ENCODE results near the gene PLAAT1. TPM values are rescaled to one million over a fixed set of nuclear protein-coding genes. Genes with fewer than 3 reads are reported as not detected.

The PLAAT1 gene
- total RNA-seq, 4 donors from 2014 or later = 0.54 to 2.7 TPM; not detected in 2

DNA sequence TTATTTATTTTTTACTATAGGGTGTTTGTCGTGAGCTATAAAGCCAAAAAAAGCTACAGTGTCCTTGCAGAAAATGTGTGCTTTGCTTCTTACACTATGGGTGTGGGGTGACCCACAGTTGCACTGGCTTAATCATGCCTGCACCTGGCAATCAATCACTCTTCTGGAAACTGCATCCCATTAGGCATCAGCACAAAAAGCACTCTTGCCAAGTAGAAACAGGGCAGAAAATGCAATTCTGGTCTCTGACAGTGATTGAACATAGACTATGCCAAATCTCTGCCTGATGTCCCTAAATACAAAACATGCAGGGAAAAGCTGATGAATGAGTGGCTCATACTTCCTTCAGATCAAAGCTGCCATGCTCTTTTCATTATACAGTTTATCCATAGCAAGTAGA lies 30.4 kb upstream of the PLAAT1 start:
- Histone ChIP-seq H3K27ac (no peak overlapping the region), H3K4me1 (no peaks in the 10 kb centered on the region), H3K9me3 (no peaks in the 10 kb centered on the region), H3K27me3 (peaks cover 5% of the 10 kb centered on the region), H3K36me3 (no peaks in the 10 kb centered on the region), H3K4me3 (no peak overlapping the region)
- ATAC-seq = no peak
- TF ChIP-seq POLR2A (IDR thresholded peaks at IDR 0.05) (no peak), POLR2AphosphoS5 (IDR thresholded peaks at IDR 0.05) (no peak), EP300 (IDR thresholded peaks at IDR 0.05) (no peak)
- TF ChIP-seq, protein P1, sequence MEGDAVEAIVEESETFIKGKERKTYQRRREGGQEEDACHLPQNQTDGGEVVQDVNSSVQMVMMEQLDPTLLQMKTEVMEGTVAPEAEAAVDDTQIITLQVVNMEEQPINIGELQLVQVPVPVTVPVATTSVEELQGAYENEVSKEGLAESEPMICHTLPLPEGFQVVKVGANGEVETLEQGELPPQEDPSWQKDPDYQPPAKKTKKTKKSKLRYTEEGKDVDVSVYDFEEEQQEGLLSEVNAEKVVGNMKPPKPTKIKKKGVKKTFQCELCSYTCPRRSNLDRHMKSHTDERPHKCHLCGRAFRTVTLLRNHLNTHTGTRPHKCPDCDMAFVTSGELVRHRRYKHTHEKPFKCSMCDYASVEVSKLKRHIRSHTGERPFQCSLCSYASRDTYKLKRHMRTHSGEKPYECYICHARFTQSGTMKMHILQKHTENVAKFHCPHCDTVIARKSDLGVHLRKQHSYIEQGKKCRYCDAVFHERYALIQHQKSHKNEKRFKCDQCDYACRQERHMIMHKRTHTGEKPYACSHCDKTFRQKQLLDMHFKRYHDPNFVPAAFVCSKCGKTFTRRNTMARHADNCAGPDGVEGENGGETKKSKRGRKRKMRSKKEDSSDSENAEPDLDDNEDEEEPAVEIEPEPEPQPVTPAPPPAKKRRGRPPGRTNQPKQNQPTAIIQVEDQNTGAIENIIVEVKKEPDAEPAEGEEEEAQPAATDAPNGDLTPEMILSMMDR (IDR thresholded peaks at IDR 0.05) = no peak
- 67 to 90% methylated on average over 1 of the region's 1 CpG for WGBS, 2 donors (ENCODE audit: low coverage in 1 of 2)

DNA sequence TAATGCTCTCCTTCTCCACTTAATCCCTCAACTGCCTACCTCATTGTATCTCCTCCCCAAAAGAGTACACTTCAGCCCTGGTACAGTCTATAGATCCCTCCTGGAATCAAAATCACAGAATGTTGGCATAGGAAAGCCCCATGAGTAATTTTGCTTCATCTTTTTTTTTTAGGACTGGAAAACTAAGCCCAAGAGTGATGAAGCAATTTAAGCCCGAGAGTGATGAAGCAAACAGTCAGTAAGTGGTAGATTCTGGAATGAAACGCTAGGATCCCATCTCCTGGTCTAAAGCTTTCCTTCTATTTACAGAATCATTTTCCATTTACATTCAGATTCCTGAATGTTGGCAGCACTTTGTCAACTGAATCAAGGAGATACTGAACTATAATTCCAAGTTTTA lies 29.8 kb upstream of the PLAAT1 start:
- WGBS, 2 donors (ENCODE audit: low coverage in 1 of 2) = 51 to 57% methylated on average over 2 of the region's 2 CpGs
- Histone ChIP-seq H3K27me3 (peaks cover 5% of the 10 kb centered on the region), H3K4me1 (no peaks in the 10 kb centered on the region), H3K27ac (no peak overlapping the region), H3K9me3 (no peaks in the 10 kb centered on the region), H3K36me3 (no peaks in the 10 kb centered on the region), H3K4me3 (no peak overlapping the region)
- ATAC-seq = no peak
- TF ChIP-seq, protein P1 (IDR thresholded peaks at IDR 0.05) = no peak
- TF ChIP-seq POLR2A (IDR thresholded peaks at IDR 0.05) = no peak
- TF ChIP-seq EP300 (IDR thresholded peaks at IDR 0.05) = no peak

DNA sequence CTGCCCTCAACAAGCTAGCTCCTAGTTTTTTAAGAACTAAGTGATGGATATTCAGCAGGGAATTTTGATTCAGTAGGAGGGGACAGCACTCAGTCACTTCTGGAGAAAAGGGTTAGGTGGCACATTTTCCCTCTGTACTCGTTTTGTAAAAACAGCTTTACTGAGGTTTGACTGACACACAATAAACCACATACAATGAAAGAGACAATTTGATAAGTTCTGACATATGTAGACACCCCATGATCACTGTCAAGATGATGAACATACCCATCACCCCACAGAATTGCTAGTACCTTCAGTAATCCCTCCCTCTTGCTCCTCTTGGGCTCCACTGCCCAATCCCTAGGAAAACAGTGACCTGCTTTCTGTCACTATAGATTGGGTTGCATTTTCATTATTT lies 29.0 kb upstream of the PLAAT1 start:
- WGBS, 2 donors (ENCODE audit: low coverage in 1 of 2) = 50 to 71% methylated on average over 1 of the region's 1 CpG
- Histone ChIP-seq H3K4me1 (no peaks in the 10 kb centered on the region), H3K36me3 (no peaks in the 10 kb centered on the region), H3K27ac (no peak overlapping the region), H3K9me3 (no peaks in the 10 kb centered on the region), H3K27me3 (peaks cover 5% of the 10 kb centered on the region), H3K4me3 (no peak overlapping the region)
- no peak for ATAC-seq
- TF ChIP-seq POLR2A (IDR thresholded peaks at IDR 0.05) (no peak), POLR2AphosphoS5 (IDR thresholded peaks at IDR 0.05) (no peak), EP300 (IDR thresholded peaks at IDR 0.05) (no peak)
- TF ChIP-seq, protein P1 (IDR thresholded peaks at IDR 0.05) = no peak

DNA sequence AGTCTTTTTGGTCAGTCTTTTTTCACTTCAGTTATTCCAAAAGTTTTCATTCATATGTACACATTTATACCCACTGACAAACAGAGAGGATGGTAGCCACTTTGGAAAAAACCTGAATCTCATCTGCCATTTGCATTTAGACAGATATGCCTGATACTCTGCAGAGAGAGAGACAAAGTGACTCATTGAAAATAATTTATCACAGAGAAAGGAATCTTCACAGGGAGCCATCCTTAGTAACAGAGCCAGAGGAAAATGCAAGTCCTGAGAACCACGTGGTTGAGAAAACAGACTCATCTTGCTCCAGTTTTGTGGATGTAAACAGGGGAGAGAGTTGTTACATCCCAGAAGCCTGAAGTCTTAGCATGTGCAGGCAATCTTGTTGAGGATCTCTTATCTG lies 28.2 kb upstream of the PLAAT1 start:
- WGBS, 2 donors (ENCODE audit: low coverage in 1 of 2) = 40% methylated on average over 1 of the region's 1 CpG
- Histone ChIP-seq H3K27me3 (peaks cover 5% of the 10 kb centered on the region), H3K27ac (no peak overlapping the region), H3K4me1 (no peaks in the 10 kb centered on the region), H3K36me3 (no peaks in the 10 kb centered on the region), H3K9me3 (no peaks in the 10 kb centered on the region), H3K4me3 (no peak overlapping the region)
- ATAC-seq = no peak
- TF ChIP-seq, protein P1 (IDR thresholded peaks at IDR 0.05) = no peak
- TF ChIP-seq POLR2AphosphoS5 (IDR thresholded peaks at IDR 0.05) (no peak), EP300 (IDR thresholded peaks at IDR 0.05) (no peak), POLR2A (IDR thresholded peaks at IDR 0.05) (no peak)

DNA sequence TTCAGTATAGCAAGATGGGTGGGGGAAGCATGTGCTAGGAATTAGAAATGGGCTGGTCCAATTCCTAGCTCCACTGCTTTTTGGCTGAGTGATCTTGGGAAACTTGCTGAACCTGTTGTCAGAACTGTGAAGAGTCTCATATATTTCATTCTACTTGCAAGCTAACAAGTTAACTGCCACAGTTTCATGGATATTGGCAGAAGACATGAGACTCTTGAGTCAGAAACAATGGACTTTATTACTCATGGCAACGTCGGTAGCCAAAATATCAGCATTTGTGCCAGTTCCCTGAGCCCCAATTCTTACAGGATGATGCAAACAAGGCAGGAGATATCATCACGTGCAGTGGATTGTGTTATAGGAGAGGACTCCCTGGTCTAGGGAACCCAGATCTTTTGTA lies 26.6 kb upstream of the PLAAT1 start:
- Histone ChIP-seq H3K27ac (no peak overlapping the region), H3K27me3 (peaks cover 5% of the 10 kb centered on the region), H3K4me3 (no peak overlapping the region), H3K4me1 (no peaks in the 10 kb centered on the region), H3K36me3 (no peaks in the 10 kb centered on the region), H3K9me3 (no peaks in the 10 kb centered on the region)
- ATAC-seq = no peak
- no peak for TF ChIP-seq POLR2A (IDR thresholded peaks at IDR 0.05)
- TF ChIP-seq, protein P1 (IDR thresholded peaks at IDR 0.05) = no peak
- TF ChIP-seq EP300 (IDR thresholded peaks at IDR 0.05) = no peak
- TF ChIP-seq POLR2AphosphoS5 (IDR thresholded peaks at IDR 0.05) = no peak
- 74 to 76% methylated on average over 3 of the region's 3 CpGs for WGBS, 2 donors (ENCODE audit: low coverage in 1 of 2)
